HepG2 (cell line): Measurements from ENCODE around the gene PYGO2. TPM values are rescaled to one million over a fixed set of nuclear protein-coding genes. Genes with fewer than 3 reads are reported as not detected.

Experiments
- AGO1 ChIP-seq: fragments of 200-400 bp; formaldehyde crosslinking; IDR thresholded peaks from 2 replicates; pipeline ENCODE4 v1.6.1; 2017; ENCODE audit warnings: mild to moderate bottlenecking, low read depth, low read length, moderate library complexity; ENCODE audit not compliant: poor library complexity, severe bottlenecking
- AKAP8 ChIP-seq: sonication (generic); formaldehyde crosslinking; IDR thresholded peaks from 2 replicates; pipeline ENCODE4 v1.5.1; 2020; ENCODE audit warnings: mild to moderate bottlenecking, missing genetic modification reagents
- CERS6 ChIP-seq: sonication (generic); formaldehyde crosslinking; IDR thresholded peaks from 2 replicates; pipeline ENCODE4 v1.5.0; 2020; ENCODE audit warnings: missing genetic modification reagents
- DMAP1 ChIP-seq: IDR thresholded peaks from 2 replicates; pipeline ENCODE4 v1.6.1; 2016
- HIVEP1 ChIP-seq: sonication (generic); formaldehyde crosslinking; IDR thresholded peaks from 2 replicates; pipeline ENCODE4 v1.4.0; 2020; ENCODE audit warnings: mild to moderate bottlenecking, missing genetic modification reagents
- MAZ ChIP-seq, 2 experiments: sonication (generic) in 1 of 2; formaldehyde crosslinking in 1 of 2; IDR thresholded peaks; 2 replicates each; pipeline versions ENCODE4 v1.5.0 to v1.6.1; 2012 to 2020; ENCODE audit warnings: low read depth in 2 of 2, mild to moderate bottlenecking in 2 of 2, borderline replicate concordance in 1 of 2, improper control_type of control experiment in 1 of 2, low read length in 1 of 2, missing genetic modification reagents in 1 of 2, moderate library complexity in 1 of 2
- MBD4 ChIP-seq: IDR thresholded peaks from 2 replicates; pipeline ENCODE4 v1.6.1; 2012; ENCODE audit warnings: low read length, inconsistent platforms, borderline replicate concordance
- MXI1 ChIP-seq: IDR thresholded peaks from 3 replicates; pipeline ENCODE4 v1.6.1; 2012; ENCODE audit warnings: low read depth, low read length, inconsistent platforms, borderline replicate concordance
- PHF8 ChIP-seq: sonication (generic); formaldehyde crosslinking; IDR thresholded peaks from 2 replicates; pipeline ENCODE4 v1.5.0; 2020; ENCODE audit warnings: missing genetic modification reagents
- SIN3A ChIP-seq: IDR thresholded peaks from 2 replicates; pipeline ENCODE4 v1.6.1; 2011; ENCODE audit warnings: low read depth, mild to moderate bottlenecking, control low read depth, low read length, borderline replicate concordance
- SMYD3 ChIP-seq: sonication (generic); formaldehyde crosslinking; IDR thresholded peaks from 2 replicates; pipeline ENCODE4 v1.8.1; 2023; ENCODE audit warnings: mild to moderate bottlenecking, missing genetic modification reagents
- TAF1 ChIP-seq: sonication (generic); formaldehyde crosslinking; IDR thresholded peaks from 2 replicates; pipeline ENCODE4 v1.4.0; 2020; ENCODE audit warnings: missing genetic modification reagents
- TCF7 ChIP-seq: sonication (generic); IDR thresholded peaks from 2 replicates; pipeline ENCODE4 v1.6.1; 2016; ENCODE audit warnings: antibody characterized with exemption, low read depth
- TFE3 ChIP-seq: IDR thresholded peaks from 2 replicates; pipeline ENCODE4 v1.6.1; 2016
- TSC22D2 ChIP-seq: sonication (generic); formaldehyde crosslinking; IDR thresholded peaks from 2 replicates; pipeline ENCODE4 v1.5.1; 2020; ENCODE audit warnings: missing genetic modification reagents, mild to moderate bottlenecking, borderline replicate concordance
- ZNF205 ChIP-seq: IDR thresholded peaks from 2 replicates; pipeline ENCODE4 v1.6.1; 2018; ENCODE audit warnings: missing biosample characterization, missing genetic modification reagents
- ZNF276 ChIP-seq: sonication (generic); formaldehyde crosslinking; IDR thresholded peaks from 2 replicates; pipeline ENCODE4 v1.4.0; 2020; ENCODE audit warnings: mild to moderate bottlenecking, low read depth, missing genetic modification reagents
- ZNF3 ChIP-seq: IDR thresholded peaks from 2 replicates; pipeline ENCODE4 v1.7.0; 2017; ENCODE audit warnings: inconsistent platforms
- ZNF33A ChIP-seq: sonication (generic); formaldehyde crosslinking; IDR thresholded peaks from 2 replicates; pipeline ENCODE4 v1.5.1; 2020; ENCODE audit warnings: missing genetic modification reagents, mild to moderate bottlenecking, moderate library complexity, borderline replicate concordance
- polyA plus RNA-seq, 8 experiments: library from polyadenylated mRNA; depleted of rRNA in 3 of 8; stranded (reverse) in 7 of 8; unstranded in 1 of 8; fragments of >200 nt; fragmentation: Illumina TruSeq in 4 of 8; extraction: Trizol in 4 of 8; gene quantifications; 2 replicates each; pipeline versions ENCODE4 v1.2.1 to v1.2.3, GENCODE V29; 2011 to 2016; ENCODE audit warnings: low read depth in 4 of 8, missing spikeins in 1 of 8, mixed read lengths in 1 of 8; ENCODE audit not compliant: insufficient read depth in 1 of 8
- total RNA-seq, 5 experiments: library from RNA; depleted of rRNA; stranded (reverse); fragments of >200 nt; fragmentation: Illumina TruSeq; extraction: Trizol; gene quantifications; 2 replicates each; pipeline ENCODE4 v1.2.3, GENCODE V29; 2016; ENCODE audit warnings: low read depth in 1 of 5
- TF ChIP-seq, protein P1 (sequence below): sonication (generic); formaldehyde crosslinking; IDR thresholded peaks from 2 replicates; pipeline ENCODE4 v1.4.0; 2020; ENCODE audit warnings: missing genetic modification reagents, borderline replicate concordance
- TF ChIP-seq, protein P2 (sequence below): sonication (generic); formaldehyde crosslinking; IDR thresholded peaks from 2 replicates; pipeline ENCODE4 v1.5.0; 2020; ENCODE audit warnings: mild to moderate bottlenecking, missing genetic modification reagents

The PYGO2 gene
- total and polyA plus RNA-seq, 2 of the 13 experiments (the other 11 are each of a cell fraction or from before 2014, with no cell fraction given): 20.3 to 21.8 TPM

- no peak; the same call in 1 of the 2 replicates for TF ChIP-seq SMYD3 (CRISPR knock-in tag)
- TF ChIP-seq TCF7: no peak; the same call in 1 of the 2 replicates
- no peak for TF ChIP-seq ZNF33A
- no peak for TF ChIP-seq TSC22D2
- no peak for TF ChIP-seq AGO1
- TF ChIP-seq PHF8 (CRISPR knock-in tag): no peak; the same call in 1 of the 2 replicates
- no peak for TF ChIP-seq ZNF3 (CRISPR knock-in tag)
- TF ChIP-seq DMAP1: peak; percentile 82
- TF ChIP-seq MXI1: peak; percentile 4; the same call in 1 of the 3 replicates
- TF ChIP-seq TFE3 (CRISPR knock-in tag): 0 out of 2 replicates have a peak, but pooled peaks have one; percentile 13
- TF ChIP-seq, protein P1, sequence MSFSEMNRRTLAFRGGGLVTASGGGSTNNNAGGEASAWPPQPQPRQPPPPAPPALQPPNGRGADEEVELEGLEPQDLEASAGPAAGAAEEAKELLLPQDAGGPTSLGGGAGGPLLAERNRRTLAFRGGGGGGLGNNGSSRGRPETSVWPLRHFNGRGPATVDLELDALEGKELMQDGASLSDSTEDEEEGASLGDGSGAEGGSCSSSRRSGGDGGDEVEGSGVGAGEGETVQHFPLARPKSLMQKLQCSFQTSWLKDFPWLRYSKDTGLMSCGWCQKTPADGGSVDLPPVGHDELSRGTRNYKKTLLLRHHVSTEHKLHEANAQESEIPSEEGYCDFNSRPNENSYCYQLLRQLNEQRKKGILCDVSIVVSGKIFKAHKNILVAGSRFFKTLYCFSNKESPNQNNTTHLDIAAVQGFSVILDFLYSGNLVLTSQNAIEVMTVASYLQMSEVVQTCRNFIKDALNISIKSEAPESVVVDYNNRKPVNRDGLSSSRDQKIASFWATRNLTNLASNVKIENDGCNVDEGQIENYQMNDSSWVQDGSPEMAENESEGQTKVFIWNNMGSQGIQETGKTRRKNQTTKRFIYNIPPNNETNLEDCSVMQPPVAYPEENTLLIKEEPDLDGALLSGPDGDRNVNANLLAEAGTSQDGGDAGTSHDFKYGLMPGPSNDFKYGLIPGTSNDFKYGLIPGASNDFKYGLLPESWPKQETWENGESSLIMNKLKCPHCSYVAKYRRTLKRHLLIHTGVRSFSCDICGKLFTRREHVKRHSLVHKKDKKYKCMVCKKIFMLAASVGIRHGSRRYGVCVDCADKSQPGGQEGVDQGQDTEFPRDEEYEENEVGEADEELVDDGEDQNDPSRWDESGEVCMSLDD (CRISPR knock-in tag): no peak
- no peak for TF ChIP-seq ZNF205 (CRISPR knock-in tag)
- peak; percentile 65; the same call in 1 of the 2 replicates for TF ChIP-seq TAF1 (CRISPR knock-in tag)
- TF ChIP-seq, protein P2, sequence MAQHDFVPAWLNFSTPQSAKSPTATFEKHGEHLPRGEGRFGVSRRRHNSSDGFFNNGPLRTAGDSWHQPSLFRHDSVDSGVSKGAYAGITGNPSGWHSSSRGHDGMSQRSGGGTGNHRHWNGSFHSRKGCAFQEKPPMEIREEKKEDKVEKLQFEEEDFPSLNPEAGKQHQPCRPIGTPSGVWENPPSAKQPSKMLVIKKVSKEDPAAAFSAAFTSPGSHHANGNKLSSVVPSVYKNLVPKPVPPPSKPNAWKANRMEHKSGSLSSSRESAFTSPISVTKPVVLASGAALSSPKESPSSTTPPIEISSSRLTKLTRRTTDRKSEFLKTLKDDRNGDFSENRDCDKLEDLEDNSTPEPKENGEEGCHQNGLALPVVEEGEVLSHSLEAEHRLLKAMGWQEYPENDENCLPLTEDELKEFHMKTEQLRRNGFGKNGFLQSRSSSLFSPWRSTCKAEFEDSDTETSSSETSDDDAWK: no peak
- peak; percentile 16; the same call in 1 of the 2 replicates for TF ChIP-seq SIN3A
- TF ChIP-seq AKAP8 (CRISPR knock-in tag): no peak
- TF ChIP-seq HIVEP1 (CRISPR knock-in tag): 0 out of 2 replicates have a peak, but pooled peaks have one; percentile 32
- TF ChIP-seq CERS6 (CRISPR knock-in tag): no peak
- TF ChIP-seq ZNF276 (CRISPR knock-in tag): no peak; the same call in 1 of the 2 replicates
- TF ChIP-seq MBD4: no peak
- TF ChIP-seq MAZ (IDR thresholded peaks at IDR 0.05; ENCODE audit: borderline replicate concordance, low read depth, low read length): no peak
- TF ChIP-seq MAZ (CRISPR knock-in tag; IDR thresholded peaks at IDR 0.05; ENCODE audit: low read depth): no peak; the same call in 1 of the 2 replicates
Measured at GRCh38 chr1:154974808-154975408, 13.3 kb upstream of the PYGO2 start (continued).
